Memory B cell (primary cell): ENCODE data around the gene MTHFD2L.
"Not testable (repeated sequence)": the region's sequence is repeated elsewhere in the genome, so short reads cannot be mapped to it uniquely, and the experiment has no call there.

Experiments used
- ATAC-seq: fragments of 150-1000 bp; cut with Tn5 transposase; 2 replicates; pipeline ENCODE4 v1.10.0; 2021; ENCODE audit warnings: low read depth, mild to moderate bottlenecking, moderate library complexity
- DNase-seq, 2 donors: peaks; one replicate each; pipeline ENCODE4 v3.0.0; 2022; ENCODE audit warnings: low spot score in 2 of 2
- H3K27ac Mint-ChIP-seq: one replicate; pipeline ENCODE4 v1.8.0; 2022; ENCODE audit warnings: mild to moderate bottlenecking, moderate library complexity, mixed read lengths
- H3K27me3 Mint-ChIP-seq: one replicate; pipeline ENCODE4 v1.8.0; 2022; ENCODE audit warnings: mixed read lengths
- H3K36me3 Mint-ChIP-seq: one replicate; pipeline ENCODE4 v1.8.0; 2022; ENCODE audit warnings: mild to moderate bottlenecking, mixed read lengths
- H3K4me1 Mint-ChIP-seq: one replicate; pipeline ENCODE4 v1.8.0; 2022; ENCODE audit warnings: mixed read lengths
- H3K4me3 Mint-ChIP-seq: one replicate; pipeline ENCODE4 v1.8.0; 2022; ENCODE audit warnings: mild to moderate bottlenecking, moderate library complexity, mixed read lengths
- H3K9me3 Mint-ChIP-seq: one replicate; pipeline ENCODE4 v1.8.0; 2022; ENCODE audit warnings: mixed read lengths

Gene MTHFD2L

GRCh38 chr4:74189331-74190043 is 31.6 kb downstream of the MTHFD2L start:
- ATAC-seq = peak; percentile 54
- no peaks in the 10 kb centered on the region for H3K9me3 Mint-ChIP-seq
- peaks cover 2% of the 10 kb centered on the region for H3K36me3 Mint-ChIP-seq
- H3K4me1 Mint-ChIP-seq = no peaks in the 10 kb centered on the region
- H3K27me3 Mint-ChIP-seq = no peaks in the 10 kb centered on the region
- DNase-seq = peak in 1 of 2 donors; percentile 32
- H3K4me3 Mint-ChIP-seq = no peak overlapping the region
- H3K27ac Mint-ChIP-seq = no peak overlapping the region

- Mint-ChIP-seq H3K36me3 (peaks cover 2% of the 10 kb centered on the region), H3K27ac (no peak overlapping the region), H3K9me3 (no peaks in the 10 kb centered on the region), H3K27me3 (no peaks in the 10 kb centered on the region), H3K4me1 (no peaks in the 10 kb centered on the region), H3K4me3 (no peak overlapping the region)
- no peak for ATAC-seq
- DNase-seq = no peak
Observed at GRCh38 chr4:74190332-74190731, 32.4 kb downstream of the MTHFD2L start.

- no peaks in the 10 kb centered on the region for H3K27me3 Mint-ChIP-seq
- no peak overlapping the region for H3K27ac Mint-ChIP-seq
- H3K4me3 Mint-ChIP-seq = no peak overlapping the region
- no peaks in the 10 kb centered on the region for H3K4me1 Mint-ChIP-seq
- no peaks in the 10 kb centered on the region for H3K9me3 Mint-ChIP-seq
- ATAC-seq = no peak
- DNase-seq = no peak
- peaks cover 2% of the 10 kb centered on the region for H3K36me3 Mint-ChIP-seq
Observed at GRCh38 chr4:74190919-74191397, 33.0 kb downstream of the MTHFD2L start.

- H3K27me3 Mint-ChIP-seq = no peaks in the 10 kb centered on the region
- no peak overlapping the region for H3K27ac Mint-ChIP-seq
- no peak for DNase-seq
- ATAC-seq = no peak
- peaks cover 2% of the 10 kb centered on the region for H3K4me1 Mint-ChIP-seq
- no peaks in the 10 kb centered on the region for H3K9me3 Mint-ChIP-seq
- peaks cover 4% of the 10 kb centered on the region for H3K36me3 Mint-ChIP-seq
- H3K4me3 Mint-ChIP-seq = no peak overlapping the region
Observed at GRCh38 chr4:74197080-74197479, 39.2 kb downstream of the MTHFD2L start.

GRCh38 chr4:74202062-74202586 is 44.2 kb downstream of the MTHFD2L start:
- H3K27me3 Mint-ChIP-seq = no peaks in the 10 kb centered on the region
- no peak for ATAC-seq
- H3K9me3 Mint-ChIP-seq = no peaks in the 10 kb centered on the region

GRCh38 chr4:74203467-74203866 is 45.5 kb downstream of the MTHFD2L start:
- Mint-ChIP-seq H3K4me1 (peaks cover 17% of the 10 kb centered on the region), H3K4me3 (no peak overlapping the region), H3K27ac (no peak overlapping the region), H3K36me3 (peaks cover 5% of the 10 kb centered on the region), H3K27me3 (no peaks in the 10 kb centered on the region), H3K9me3 (no peaks in the 10 kb centered on the region)
- no peak for DNase-seq
- no peak for ATAC-seq

More at GRCh38 chr4:74202062-74202586, 44.2 kb downstream of the MTHFD2L start:
- Mint-ChIP-seq H3K4me3 (no peak overlapping the region), H3K4me1 (peaks cover 15% of the 10 kb centered on the region), H3K27ac (no peak overlapping the region), H3K36me3 (peaks cover 5% of the 10 kb centered on the region)
- no peak for DNase-seq

- Mint-ChIP-seq H3K4me3 (no peak overlapping the region), H3K36me3 (peaks cover 5% of the 10 kb centered on the region), H3K27ac (peak overlapping the region; percentile 89), H3K4me1 (peaks cover 17% of the 10 kb centered on the region), H3K9me3 (no peaks in the 10 kb centered on the region), H3K27me3 (no peaks in the 10 kb centered on the region)
- DNase-seq = no peak
- no peak for ATAC-seq
Observed at GRCh38 chr4:74205046-74205445, 47.1 kb downstream of the MTHFD2L start.

- H3K27me3 Mint-ChIP-seq = no peaks in the 10 kb centered on the region
- H3K36me3 Mint-ChIP-seq = peaks cover 5% of the 10 kb centered on the region
- ATAC-seq (no peak), DNase-seq (no peak)
- H3K4me1 Mint-ChIP-seq = peaks cover 17% of the 10 kb centered on the region
- H3K4me3 Mint-ChIP-seq = peak overlapping the region; percentile 74
- H3K9me3 Mint-ChIP-seq = no peaks in the 10 kb centered on the region
- peak overlapping the region; percentile 89 for H3K27ac Mint-ChIP-seq
Observed at GRCh38 chr4:74205559-74205958, 47.6 kb downstream of the MTHFD2L start.

GRCh38 chr4:74206088-74206825 is 48.3 kb downstream of the MTHFD2L start:
- Mint-ChIP-seq H3K27ac (peak overlapping the region; percentile 89), H3K36me3 (peaks cover 12% of the 10 kb centered on the region)

GRCh38 chr4:74214457-74215159 is 56.7 kb downstream of the MTHFD2L start:
- not testable (repeated sequence) for H3K4me3 Mint-ChIP-seq, DNase-seq
- peaks cover 10% of the 10 kb centered on the region for H3K4me1 Mint-ChIP-seq

More at GRCh38 chr4:74206088-74206825, 48.3 kb downstream of the MTHFD2L start:
- Mint-ChIP-seq H3K9me3 (peaks cover 2% of the 10 kb centered on the region), H3K4me3 (peak overlapping the region; percentile 74), H3K4me1 (peaks cover 20% of the 10 kb centered on the region), H3K27me3 (no peaks in the 10 kb centered on the region)
- ATAC-seq (peak; percentile 87), DNase-seq (peak in 1 of 2 donors; percentile 18)

GRCh38 chr4:74215236-74215635 is 57.3 kb downstream of the MTHFD2L start:
- H3K4me1 Mint-ChIP-seq = peaks cover 10% of the 10 kb centered on the region
- H3K27ac Mint-ChIP-seq, H3K4me3 Mint-ChIP-seq, H3K27me3 Mint-ChIP-seq, DNase-seq, ATAC-seq, H3K9me3 Mint-ChIP-seq: not testable (repeated sequence)
- peaks cover 32% of the 10 kb centered on the region for H3K36me3 Mint-ChIP-seq

More at GRCh38 chr4:74214457-74215159, 56.7 kb downstream of the MTHFD2L start:
- H3K36me3 Mint-ChIP-seq = peaks cover 32% of the 10 kb centered on the region
- not testable (repeated sequence) for H3K27me3 Mint-ChIP-seq, H3K9me3 Mint-ChIP-seq, ATAC-seq, H3K27ac Mint-ChIP-seq

- no peak overlapping the region for H3K4me3 Mint-ChIP-seq
- no peak overlapping the region for H3K27ac Mint-ChIP-seq
- H3K27me3 Mint-ChIP-seq = no peaks in the 10 kb centered on the region
- H3K36me3 Mint-ChIP-seq = peaks cover 16% of the 10 kb centered on the region
- peaks cover 6% of the 10 kb centered on the region for H3K9me3 Mint-ChIP-seq
- ATAC-seq (no peak), DNase-seq (no peak)
- peaks cover 7% of the 10 kb centered on the region for H3K4me1 Mint-ChIP-seq
Observed at GRCh38 chr4:74217365-74217764, 59.4 kb downstream of the MTHFD2L start.

- Mint-ChIP-seq H3K9me3 (peaks cover 5% of the 10 kb centered on the region), H3K27me3 (no peaks in the 10 kb centered on the region), H3K36me3 (peaks cover 8% of the 10 kb centered on the region), H3K4me1 (peaks cover 7% of the 10 kb centered on the region), H3K27ac (no peak overlapping the region), H3K4me3 (no peak overlapping the region)
- no peak for ATAC-seq
- DNase-seq = no peak
Observed at GRCh38 chr4:74218201-74218600, 60.3 kb downstream of the MTHFD2L start.

- Mint-ChIP-seq H3K36me3 (peaks cover 2% of the 10 kb centered on the region), H3K9me3 (peaks cover 3% of the 10 kb centered on the region), H3K27me3 (no peaks in the 10 kb centered on the region), H3K4me3 (no peak overlapping the region), H3K4me1 (peaks cover 5% of the 10 kb centered on the region), H3K27ac (no peak overlapping the region)
- ATAC-seq = no peak
- no peak for DNase-seq
Observed at GRCh38 chr4:74219240-74219639, 61.3 kb downstream of the MTHFD2L start.
